H1 (cell line): Measurements from ENCODE around the gene DENND2A. TPM values are rescaled to one million over a fixed set of nuclear protein-coding genes. Genes with fewer than 3 reads are reported as not detected.

Experiments used
- CTCF ChIA-PET: fragments of 300-600 bp; sonication (Branson Sonifier 250); formaldehyde crosslinking; loops from one replicate; lab custom pipeline; 2021; ENCODE audit not compliant: partially characterized antibody; lab: Charles Lee
- POLR2A ChIA-PET: fragments of 300-600 bp; sonication (Branson Sonifier 250); formaldehyde crosslinking; loops from one replicate; lab custom pipeline; 2021; ENCODE audit warnings: inconsistent platforms; ENCODE audit not compliant: partially characterized antibody; lab: Charles Lee
- DNase-seq, 2 experiments: peaks; one replicate each; pipeline versions ENCODE4 v3.0.0 to v3.0.0-alpha.2; 2010 to 2022; ENCODE audit warnings: low spot score in 2 of 2, low read depth in 1 of 2, mixed read lengths in 1 of 2
- FAIRE-seq: peaks from 2 replicates; lab custom pipeline; 2011; peaks lifted over from hg19 to GRCh38; lab: Jason Lieb, UNC
- H2AFZ ChIP-seq: 2 replicates; pipeline ENCODE4 v1.8.1; 2012; ENCODE audit warnings: low read length, inconsistent platforms
- H2AK5ac ChIP-seq: 2 replicates; pipeline ENCODE4 v1.6.1; 2013; ENCODE audit warnings: low read depth, low read length
- H2BK120ac ChIP-seq: replicated peaks from 2 replicates; pipeline ENCODE3; 2013; ENCODE audit warnings: low read depth, low read length, inconsistent platforms
- H2BK12ac ChIP-seq: 2 replicates; pipeline ENCODE4 v1.6.1; 2013; ENCODE audit warnings: low read depth, low read length
- H2BK15ac ChIP-seq: 2 replicates; pipeline ENCODE4 v1.6.1; 2013; ENCODE audit warnings: low read length
- H2BK20ac ChIP-seq: 2 replicates; pipeline ENCODE4 v1.6.1; 2013; ENCODE audit warnings: low read length
- H2BK5ac ChIP-seq: 2 replicates; pipeline ENCODE4 v1.6.1; 2013; ENCODE audit warnings: low read depth, low read length
- H3K14ac ChIP-seq: 2 replicates; pipeline ENCODE4 v1.6.1; 2013; ENCODE audit warnings: inconsistent platforms; ENCODE audit not compliant: insufficient read length
- H3K18ac ChIP-seq: 2 replicates; pipeline ENCODE4 v1.6.1; 2013; ENCODE audit warnings: low read length; ENCODE audit errors: extremely low read depth
- H3K23ac ChIP-seq: 2 replicates; pipeline ENCODE4 v1.6.1; 2013; ENCODE audit warnings: inconsistent platforms; ENCODE audit not compliant: insufficient read length
- H3K23me2 ChIP-seq: 2 replicates; pipeline ENCODE4 v1.6.1; 2013; ENCODE audit warnings: low read depth, low read length
- H3K27ac ChIP-seq: 2 replicates; pipeline ENCODE4 v1.6.1; 2011; ENCODE audit warnings: low read depth, low read length, inconsistent platforms
- H3K27me3 ChIP-seq, 4 experiments: replicated peaks in 1 of 4; 1 replicate in 1 of 4; 2 replicates in 3 of 4; pipeline versions ENCODE4 v1.6.1 to v1.8.1; 2011 to 2013; ENCODE audit warnings: low read length in 3 of 4, mild to moderate bottlenecking in 3 of 4, inconsistent platforms in 2 of 4, mixed read lengths in 2 of 4, moderate library complexity in 1 of 4; ENCODE audit not compliant: control insufficient read depth in 3 of 4, insufficient read depth in 3 of 4; ENCODE audit errors: extremely low read depth in 1 of 4
- H3K36me3 ChIP-seq, 4 experiments: 2 replicates each; pipeline versions ENCODE4 v1.6.1 to v1.8.1; 2011 to 2013; ENCODE audit warnings: mild to moderate bottlenecking in 4 of 4, low read length in 3 of 4, moderate library complexity in 2 of 4, control low read depth in 1 of 4, inconsistent platforms in 1 of 4; ENCODE audit not compliant: insufficient read depth in 4 of 4, control insufficient read depth in 2 of 4
- H3K4ac ChIP-seq: replicated peaks from 2 replicates; pipeline ENCODE3; 2013; ENCODE audit warnings: low read length, low read depth, mixed read lengths, inconsistent platforms; ENCODE audit not compliant: insufficient read length
- H3K4me1 ChIP-seq, 4 experiments: replicated peaks in 1 of 4; 1 replicate in 1 of 4; 2 replicates in 3 of 4; pipeline versions ENCODE4 v1.6.1 to v1.8.1; 2011 to 2013; ENCODE audit warnings: low read length in 3 of 4, inconsistent platforms in 2 of 4, mixed read lengths in 1 of 4; ENCODE audit not compliant: insufficient read depth in 4 of 4, control insufficient read depth in 3 of 4
- H3K4me2 ChIP-seq, 2 experiments: 2 replicates each; pipeline versions ENCODE4 v1.6.1 to v1.8.1; 2011 to 2013; ENCODE audit warnings: low read depth in 2 of 2, low read length in 2 of 2, control low read depth in 1 of 2, inconsistent platforms in 1 of 2, mild to moderate bottlenecking in 1 of 2; ENCODE audit not compliant: insufficient read depth in 1 of 2
- H3K4me3 ChIP-seq, 4 experiments: fragments of 200-600, 300-600 bp in 1 of 4; sonication (generic), shearing (Covaris generic), sonication (Bioruptor Twin) in 1 of 4; 2 replicates each; pipeline versions ENCODE4 v1.5.1 to v1.8.1; 2011 to 2016; ENCODE audit warnings: low read length in 4 of 4, low read depth in 3 of 4, control low read depth in 2 of 4, inconsistent platforms in 2 of 4, mild to moderate bottlenecking in 2 of 4, mixed read lengths in 1 of 4, moderate library complexity in 1 of 4; ENCODE audit not compliant: insufficient read depth in 2 of 4; ENCODE audit errors: extremely low read depth in 1 of 4
- H3K56ac ChIP-seq: replicated peaks from 2 replicates; pipeline ENCODE3; 2013; ENCODE audit warnings: low read depth, mild to moderate bottlenecking, mixed read lengths, low read length, inconsistent platforms; ENCODE audit not compliant: insufficient read length
- H3K79me1 ChIP-seq: 2 replicates; pipeline ENCODE4 v1.6.1; 2013; ENCODE audit warnings: low read depth, low read length, control low read depth
- H3K79me2 ChIP-seq, 2 experiments: 2 replicates each; pipeline versions ENCODE4 v1.6.1 to v1.8.1; 2012 to 2013; ENCODE audit warnings: low read length in 2 of 2, mild to moderate bottlenecking in 2 of 2, inconsistent platforms in 1 of 2; ENCODE audit not compliant: insufficient read depth in 2 of 2, control insufficient read depth in 1 of 2
- H3K9ac ChIP-seq, 4 experiments: replicated peaks in 1 of 4; 1 replicate in 1 of 4; 2 replicates in 3 of 4; pipeline versions ENCODE4 v1.6.1 to v1.8.1; 2011 to 2013; ENCODE audit warnings: low read depth in 3 of 4, low read length in 3 of 4, control low read depth in 2 of 4, mild to moderate bottlenecking in 2 of 4, moderate library complexity in 2 of 4, inconsistent platforms in 1 of 4; ENCODE audit errors: extremely low read depth in 1 of 4
- H3K9me3 ChIP-seq, 2 experiments: 2 replicates each; pipeline versions ENCODE4 v1.6.1 to v1.8.1; 2012 to 2013; ENCODE audit warnings: mild to moderate bottlenecking in 2 of 2, moderate library complexity in 2 of 2, control low read depth in 1 of 2, inconsistent platforms in 1 of 2, low read depth in 1 of 2, low read length in 1 of 2, mixed read lengths in 1 of 2; ENCODE audit not compliant: insufficient read depth in 2 of 2
- H4K20me1 ChIP-seq, 2 experiments: replicated peaks in 1 of 2; 2 replicates each; pipeline versions ENCODE3 to v1.8.1; 2011 to 2013; ENCODE audit warnings: inconsistent platforms in 2 of 2, low read length in 2 of 2, mild to moderate bottlenecking in 1 of 2; ENCODE audit not compliant: insufficient read depth in 2 of 2, control insufficient read depth in 1 of 2
- H4K5ac ChIP-seq: 2 replicates; pipeline ENCODE4 v1.6.1; 2013; ENCODE audit warnings: low read length, low read depth, mixed read lengths, inconsistent platforms; ENCODE audit not compliant: insufficient read length
- H4K8ac ChIP-seq: 2 replicates; pipeline ENCODE4 v1.8.0; 2013; ENCODE audit warnings: mild to moderate bottlenecking, moderate library complexity, low read length, inconsistent platforms; ENCODE audit not compliant: insufficient read depth; ENCODE audit errors: extremely low read depth
- H4K91ac ChIP-seq: replicated peaks from 2 replicates; pipeline ENCODE3; 2013; ENCODE audit warnings: low read length, mixed read lengths, inconsistent platforms; ENCODE audit not compliant: insufficient read length
- BCL11A ChIP-seq, 2 experiments: IDR thresholded peaks; one replicate each; pipeline ENCODE4 v1.6.1; 2011; ENCODE audit warnings: low read depth in 2 of 2, low read length in 2 of 2, mild to moderate bottlenecking in 2 of 2
- RAD21 ChIP-seq, 2 experiments: IDR thresholded peaks in 1 of 2; conservative IDR thresholded peaks in 1 of 2; 2 replicates each; pipeline ENCODE4 v1.6.1; 2011; ENCODE audit warnings: low read depth in 2 of 2, low read length in 2 of 2, improper control_type of control experiment in 1 of 2, inconsistent platforms in 1 of 2, mild to moderate bottlenecking in 1 of 2, moderate library complexity in 1 of 2
- RXRA ChIP-seq: IDR thresholded peaks from 2 replicates; pipeline ENCODE4 v1.6.1; 2011; ENCODE audit warnings: low read depth, mild to moderate bottlenecking, low read length, moderate library complexity; ENCODE audit not compliant: insufficient read depth
- SIN3A ChIP-seq, 2 experiments: IDR thresholded peaks in 1 of 2; conservative IDR thresholded peaks in 1 of 2; 2 replicates each; pipeline ENCODE4 v1.6.1; 2011 to 2012; ENCODE audit warnings: low read length in 2 of 2, improper control_type of control experiment in 1 of 2, low read depth in 1 of 2, mild to moderate bottlenecking in 1 of 2
- SIRT6 ChIP-seq: IDR thresholded peaks from one replicate; pipeline ENCODE4 v1.7.1; 2012; ENCODE audit warnings: low read length, inconsistent platforms
- SIX5 ChIP-seq: IDR thresholded peaks from 2 replicates; pipeline ENCODE4 v1.6.1; 2011; ENCODE audit warnings: mild to moderate bottlenecking, low read depth, low read length
- TAF1 ChIP-seq: IDR thresholded peaks from 2 replicates; pipeline ENCODE4 v1.6.1; 2011; ENCODE audit warnings: mild to moderate bottlenecking, low read depth, low read length
- TBP ChIP-seq: IDR thresholded peaks from 2 replicates; pipeline ENCODE4 v1.6.1; 2011; ENCODE audit warnings: low read depth, low read length, improper control_type of control experiment
- WGBS, 2 experiments: shearing (Covaris generic) in 1 of 2; methylation state at CpG; one replicate each; pipeline versions ENCODE4 v1.1.6 to v1.1.7; 2013 to 2015; ENCODE audit warnings: low lambda C conversion rate in 2 of 2, mixed read lengths in 2 of 2, inconsistent platforms in 1 of 2, low coverage in 1 of 2, missing lambda C conversion rate in 1 of 2; ENCODE audit not compliant: insufficient replicate concordance in 2 of 2, insufficient coverage in 1 of 2, insufficient read length in 1 of 2; ENCODE audit errors: extremely low coverage in 1 of 2, missing lambda C conversion rate in 1 of 2; 5-methylcytosine and 5-hydroxymethylcytosine counted together
- polyA plus RNA-seq, 7 experiments: library from polyadenylated mRNA; depleted of rRNA in 3 of 7; stranded (reverse) in 5 of 7; unstranded in 2 of 7; fragments of >200 nt in 5 of 7; fragments of 200-250 nt in 2 of 7; gene quantifications; 1 replicate in 5 of 7; 2 replicates in 1 of 7; 4 replicates in 1 of 7; pipeline versions ENCODE4 v1.2.1 to v1.2.3, GENCODE V29; 2011 to 2013; ENCODE audit warnings: missing spikeins in 2 of 7, mixed read lengths in 2 of 7
- total RNA-seq: library from RNA; stranded (reverse); fragmentation: NEBNext Ultra II Directional; extraction: Animal tissue kit (Norgen Biotek cat#: 25700); gene quantifications from 2 replicates; pipeline ENCODE4 v1.2.1, GENCODE V29; 2021
- TF ChIP-seq, protein P1 (sequence below), 3 experiments: IDR thresholded peaks; 1 replicate in 2 of 3; 2 replicates in 1 of 3; pipeline versions ENCODE4 v1.5.1 to v1.6.1; 2011; ENCODE audit warnings: low read length in 3 of 3, mild to moderate bottlenecking in 3 of 3, inconsistent platforms in 2 of 3, low read depth in 1 of 3, moderate library complexity in 1 of 3; ENCODE audit not compliant: insufficient read depth in 1 of 3; ENCODE audit errors: control extremely low read depth in 1 of 3

Gene DENND2A
- total and polyA plus RNA-seq, 2 of the 8 experiments (the other 6 are each of a cell fraction or from before 2014, with no cell fraction given), result 5.0 to 13.0 TPM

DNA sequence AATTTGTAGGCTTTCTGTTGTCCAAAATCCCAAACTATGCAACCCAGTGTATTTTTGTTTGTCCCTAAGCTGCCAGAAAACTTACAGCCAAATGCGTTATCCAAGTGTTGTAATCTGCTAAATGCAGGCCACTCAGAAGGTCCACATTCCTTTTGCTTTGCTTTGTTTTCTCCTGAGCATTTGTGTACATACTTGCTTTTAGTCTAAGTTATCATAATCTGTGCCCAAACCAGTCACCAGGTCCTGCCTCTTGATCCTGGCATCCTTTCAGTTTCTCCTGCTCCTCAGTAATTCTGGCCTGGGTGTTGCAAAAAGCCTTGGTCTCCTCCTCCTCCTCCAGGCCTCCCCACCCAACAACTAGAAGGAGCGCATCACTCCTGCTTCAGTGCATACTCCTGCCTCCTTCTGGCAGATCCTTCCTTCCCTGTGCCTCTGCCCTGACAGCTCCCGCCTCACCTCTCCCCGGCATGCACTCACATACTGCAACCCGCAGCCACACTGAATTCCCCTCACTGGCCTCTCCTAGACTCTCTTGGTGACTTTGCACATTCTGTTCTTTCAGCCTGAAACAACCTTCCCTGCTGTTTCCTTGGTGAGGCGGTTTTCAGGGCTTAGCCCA, 2.3 kb downstream of the DENND2A start:
- H3K23ac ChIP-seq, result no peak overlapping the region
- peaks cover 2% of the 10 kb centered on the region; the same call in 1 of the 2 replicates for H3K79me1 ChIP-seq
- DNase-seq, result peak in 1 of 2 experiments; percentile 54
- no peak overlapping the region for H3K18ac ChIP-seq
- no peak overlapping the region for H2BK5ac ChIP-seq
- no peak overlapping the region for H4K8ac ChIP-seq
- H4K91ac ChIP-seq, result no peak overlapping the region
- H3K27ac ChIP-seq, result no peak overlapping the region
- FAIRE-seq, result no peak
- H2BK20ac ChIP-seq, result no peak overlapping the region
- no peak overlapping the region for H2AFZ ChIP-seq
- peaks cover 12% of the 10 kb centered on the region for H3K23me2 ChIP-seq
- no peaks in the 10 kb centered on the region for H4K20me1 ChIP-seq
- no peaks in the 10 kb centered on the region for H3K9me3 ChIP-seq
- no peak overlapping the region for H2BK120ac ChIP-seq
- H3K27me3 ChIP-seq, result peaks cover 0 to 28% (median 14%) of the 10 kb centered on the region in 4 experiments; a peak in 5 of 7 replicates
- no peaks in the 10 kb centered on the region for H3K36me3 ChIP-seq
- H3K9ac ChIP-seq, result no peak overlapping the region
- no peak overlapping the region for H3K4ac ChIP-seq
- no peak overlapping the region for H2BK15ac ChIP-seq
- H4K5ac ChIP-seq, result no peak overlapping the region
- POLR2A ChIA-PET, result no interaction called here
- H2AK5ac ChIP-seq, result no peak overlapping the region
- H3K56ac ChIP-seq, result no peak overlapping the region
- CTCF ChIA-PET, result interaction anchor here (0.6 to 19.9 kb wide), 9 partner anchors 11 to 167 kb away, joined by 3 to 322 read pairs (median 3); no protein-coding TSS in a partner anchor
- H3K4me2 ChIP-seq, result no peak overlapping the region
- no peak overlapping the region for H3K14ac ChIP-seq
- H3K79me2 ChIP-seq, result 0 out of 4 replicates have a peak, but pooled peaks cover 0 to 2% of the 10 kb centered on the region in 2 experiments
- no peak overlapping the region for H2BK12ac ChIP-seq
- H3K4me1 ChIP-seq, result peaks cover 12 to 27% (median 19%) of the 10 kb centered on the region in 4 experiments
- no peak overlapping the region for H3K4me3 ChIP-seq
- 62% methylated on average over 6 of the region's 6 CpGs; no CpG with 5 or more reads in 1 of the 2 experiments for WGBS, 2 experiments
- TF ChIP-seq, protein P1, sequence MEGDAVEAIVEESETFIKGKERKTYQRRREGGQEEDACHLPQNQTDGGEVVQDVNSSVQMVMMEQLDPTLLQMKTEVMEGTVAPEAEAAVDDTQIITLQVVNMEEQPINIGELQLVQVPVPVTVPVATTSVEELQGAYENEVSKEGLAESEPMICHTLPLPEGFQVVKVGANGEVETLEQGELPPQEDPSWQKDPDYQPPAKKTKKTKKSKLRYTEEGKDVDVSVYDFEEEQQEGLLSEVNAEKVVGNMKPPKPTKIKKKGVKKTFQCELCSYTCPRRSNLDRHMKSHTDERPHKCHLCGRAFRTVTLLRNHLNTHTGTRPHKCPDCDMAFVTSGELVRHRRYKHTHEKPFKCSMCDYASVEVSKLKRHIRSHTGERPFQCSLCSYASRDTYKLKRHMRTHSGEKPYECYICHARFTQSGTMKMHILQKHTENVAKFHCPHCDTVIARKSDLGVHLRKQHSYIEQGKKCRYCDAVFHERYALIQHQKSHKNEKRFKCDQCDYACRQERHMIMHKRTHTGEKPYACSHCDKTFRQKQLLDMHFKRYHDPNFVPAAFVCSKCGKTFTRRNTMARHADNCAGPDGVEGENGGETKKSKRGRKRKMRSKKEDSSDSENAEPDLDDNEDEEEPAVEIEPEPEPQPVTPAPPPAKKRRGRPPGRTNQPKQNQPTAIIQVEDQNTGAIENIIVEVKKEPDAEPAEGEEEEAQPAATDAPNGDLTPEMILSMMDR (IDR thresholded peaks at IDR 0.05; ENCODE audit: control extremely low read depth in 1 of 3, insufficient read depth in 1 of 3, low read depth in 1 of 3, low read length in 3 of 3), result peak; percentile 28 to 66 (median 57); a peak in 3 of 4 replicates
- TF ChIP-seq SIRT6, result no peak
- 0 out of 2 replicates have a peak, but pooled peaks have one; percentile 19 for TF ChIP-seq TAF1
- peak; percentile 52 to 59 for TF ChIP-seq RAD21 (IDR thresholded peaks at IDR 0.05 in 1 of 2, conservative IDR thresholded peaks at IDR 0.05 in 1 of 2; ENCODE audit: low read depth in 2 of 2, low read length in 2 of 2)
- TF ChIP-seq TBP, result 0 out of 2 replicates have a peak, but pooled peaks have one; percentile 30
- TF ChIP-seq BCL11A (IDR thresholded peaks at IDR 0.05; ENCODE audit: low read depth in 2 of 2, low read length in 2 of 2), result no peak
- no peak for TF ChIP-seq RXRA
- TF ChIP-seq SIX5, result no peak
- TF ChIP-seq SIN3A (conservative IDR thresholded peaks at IDR 0.05 in 1 of 2, IDR thresholded peaks at IDR 0.05 in 1 of 2; ENCODE audit: low read depth in 1 of 2, low read length in 2 of 2), result peak; percentile 66 to 67; a peak in 1 of 4 replicates
